ENCODE measurements around the gene C12orf60. TPM values are rescaled to one million over a fixed set of nuclear protein-coding genes. Genes with fewer than 3 reads are reported as not detected.

The C12orf60 gene
- total and polyA plus RNA-seq, 2 of the 8 experiments (the other 6 are each of a cell fraction or from before 2014, with no cell fraction given) = 1.2 to 1.5 TPM

- no peak overlapping the region for H2BK12ac ChIP-seq (ENCODE audit: low read depth, low read length)
- CTCF ChIA-PET (ENCODE audit: partially characterized antibody) = interaction anchor here (1.0 to 3.4 kb wide), 5 partner anchors 11 to 214 kb away, joined by 3 to 12 read pairs (median 5); no protein-coding TSS in a partner anchor
- H4K8ac ChIP-seq (ENCODE audit: extremely low read depth, insufficient read depth, low read length) = no peak overlapping the region
- H3K14ac ChIP-seq (ENCODE audit: insufficient read length) = no peak overlapping the region
- H4K20me1 ChIP-seq (replicated peaks in 1 of 2; ENCODE audit: control insufficient read depth in 1 of 2, insufficient read depth in 2 of 2, low read length in 2 of 2) = no peaks in the 10 kb centered on the region
- H3K79me2 ChIP-seq (ENCODE audit: control insufficient read depth in 1 of 2, insufficient read depth in 2 of 2, low read length in 2 of 2) = peaks cover 0 to under 1% of the 10 kb centered on the region in 2 experiments; a peak in 2 of 4 replicates
- peaks cover 0 to 3% (median 0%) of the 10 kb centered on the region in 4 experiments; a peak in 1 of 7 replicates for H3K4me1 ChIP-seq (replicated peaks in 1 of 4; ENCODE audit: control insufficient read depth in 3 of 4, insufficient read depth in 4 of 4, low read length in 3 of 4)
- DNase-seq (ENCODE audit: low read depth in 1 of 2, low spot score in 2 of 2) (no peak), FAIRE-seq (no peak)
- H3K4ac ChIP-seq (replicated peaks; ENCODE audit: insufficient read length, low read depth, low read length) = no peak overlapping the region
- H2BK15ac ChIP-seq (ENCODE audit: low read length) = no peak overlapping the region
- POLR2A ChIA-PET (ENCODE audit: partially characterized antibody) = interaction anchor here (1.4 to 9.9 kb wide), 2 partner anchors 9 to 22 kb away, joined by 6 to 136 read pairs; partner anchors contain the start of genes C12orf60 and WBP11
- H4K5ac ChIP-seq (ENCODE audit: insufficient read length, low read depth, low read length) = no peak overlapping the region
- H4K91ac ChIP-seq (replicated peaks; ENCODE audit: insufficient read length, low read length) = peak overlapping the region; percentile 39
- H3K23ac ChIP-seq (ENCODE audit: insufficient read length) = no peak overlapping the region
- no peak overlapping the region for H2BK120ac ChIP-seq (replicated peaks; ENCODE audit: low read depth, low read length)
- no peaks in the 10 kb centered on the region for H3K9me3 ChIP-seq (ENCODE audit: insufficient read depth in 2 of 2, low read depth in 1 of 2, low read length in 1 of 2)
- H3K4me3 ChIP-seq (ENCODE audit: extremely low read depth in 1 of 4, insufficient read depth in 2 of 4, low read depth in 3 of 4, low read length in 4 of 4) = no peak overlapping the region
- 82% methylated on average over 3 of the region's 3 CpGs; no CpG with 5 or more reads in 1 of the 2 experiments for WGBS, 2 experiments (ENCODE audit: extremely low coverage in 1 of 2, insufficient coverage in 1 of 2, insufficient read length in 1 of 2, insufficient replicate concordance in 2 of 2, low coverage in 1 of 2, low lambda C conversion rate in 2 of 2, missing lambda C conversion rate in 1 of 2)
- no peak overlapping the region for H3K9ac ChIP-seq (replicated peaks in 1 of 4; ENCODE audit: extremely low read depth in 1 of 4, low read depth in 3 of 4, low read length in 3 of 4)
- no peak overlapping the region for H3K56ac ChIP-seq (replicated peaks; ENCODE audit: insufficient read length, low read depth, low read length)
- no peaks in the 10 kb centered on the region for H3K79me1 ChIP-seq (ENCODE audit: low read depth, low read length)
- no peak overlapping the region for H2AFZ ChIP-seq (ENCODE audit: low read length)
- H3K4me2 ChIP-seq (ENCODE audit: insufficient read depth in 1 of 2, low read depth in 2 of 2, low read length in 2 of 2) = no peak overlapping the region
- H3K27ac ChIP-seq (ENCODE audit: low read depth, low read length) = no peak overlapping the region
- H3K23me2 ChIP-seq (ENCODE audit: low read depth, low read length) = no peaks in the 10 kb centered on the region
- H2BK5ac ChIP-seq (ENCODE audit: low read depth, low read length) = no peak overlapping the region
- no peak overlapping the region for H2BK20ac ChIP-seq (ENCODE audit: low read length)
- H3K36me3 ChIP-seq (ENCODE audit: control insufficient read depth in 2 of 4, insufficient read depth in 4 of 4, low read length in 3 of 4) = peaks cover 0 to 14% (median 0%) of the 10 kb centered on the region in 4 experiments; a peak in 3 of 8 replicates
- no peak overlapping the region for H2AK5ac ChIP-seq (ENCODE audit: low read depth, low read length)
- no peaks in the 10 kb centered on the region for H3K27me3 ChIP-seq (replicated peaks in 1 of 4; ENCODE audit: control insufficient read depth in 3 of 4, extremely low read depth in 1 of 4, insufficient read depth in 3 of 4, low read length in 3 of 4)
- no peak overlapping the region for H3K18ac ChIP-seq (ENCODE audit: extremely low read depth, low read length)
- TF ChIP-seq TAF7 (optimal IDR thresholded peaks at IDR 0.05; ENCODE audit: borderline replicate concordance, low read depth, low read length) (no peak), TCF12 (IDR thresholded peaks at IDR 0.05; ENCODE audit: low read depth, low read length) (no peak), CREB1 (IDR thresholded peaks at IDR 0.05) (no peak), CHD2 (IDR thresholded peaks at IDR 0.05; ENCODE audit: low read length) (no peak), SP4 (IDR thresholded peaks at IDR 0.05; ENCODE audit: low read length) (no peak), SAP30 (IDR thresholded peaks at IDR 0.05; ENCODE audit: insufficient read depth, insufficient replicate concordance, low read length) (no peak), TEAD4 (IDR thresholded peaks at IDR 0.05; ENCODE audit: low read depth, low read length) (no peak), SP1 (IDR thresholded peaks at IDR 0.05; ENCODE audit: low read depth, low read length) (no peak), RXRA (IDR thresholded peaks at IDR 0.05; ENCODE audit: insufficient read depth, low read depth, low read length) (no peak), TBP (IDR thresholded peaks at IDR 0.05; ENCODE audit: low read depth, low read length) (no peak), HDAC6 (IDR thresholded peaks at IDR 0.05; ENCODE audit: low read depth, low read length) (no peak)
- TF ChIP-seq, protein P1, sequence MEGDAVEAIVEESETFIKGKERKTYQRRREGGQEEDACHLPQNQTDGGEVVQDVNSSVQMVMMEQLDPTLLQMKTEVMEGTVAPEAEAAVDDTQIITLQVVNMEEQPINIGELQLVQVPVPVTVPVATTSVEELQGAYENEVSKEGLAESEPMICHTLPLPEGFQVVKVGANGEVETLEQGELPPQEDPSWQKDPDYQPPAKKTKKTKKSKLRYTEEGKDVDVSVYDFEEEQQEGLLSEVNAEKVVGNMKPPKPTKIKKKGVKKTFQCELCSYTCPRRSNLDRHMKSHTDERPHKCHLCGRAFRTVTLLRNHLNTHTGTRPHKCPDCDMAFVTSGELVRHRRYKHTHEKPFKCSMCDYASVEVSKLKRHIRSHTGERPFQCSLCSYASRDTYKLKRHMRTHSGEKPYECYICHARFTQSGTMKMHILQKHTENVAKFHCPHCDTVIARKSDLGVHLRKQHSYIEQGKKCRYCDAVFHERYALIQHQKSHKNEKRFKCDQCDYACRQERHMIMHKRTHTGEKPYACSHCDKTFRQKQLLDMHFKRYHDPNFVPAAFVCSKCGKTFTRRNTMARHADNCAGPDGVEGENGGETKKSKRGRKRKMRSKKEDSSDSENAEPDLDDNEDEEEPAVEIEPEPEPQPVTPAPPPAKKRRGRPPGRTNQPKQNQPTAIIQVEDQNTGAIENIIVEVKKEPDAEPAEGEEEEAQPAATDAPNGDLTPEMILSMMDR (IDR thresholded peaks at IDR 0.05; ENCODE audit: control extremely low read depth in 1 of 3, insufficient read depth in 1 of 3, low read depth in 1 of 3, low read length in 3 of 3) = no peak
These were observed 22.6 kb upstream of the C12orf60 start for GRCh38 chr12:14780859-14781258.

All from H1 (cell line).